Transverse colon (tissue), 4 donors: Measurements from ENCODE around the gene CDC42EP5. TPM values are rescaled to one million over a fixed set of nuclear protein-coding genes. Genes with fewer than 3 reads are reported as not detected.

ENCODE experiments used
- DNase-seq: peaks from one replicate; pipeline ENCODE4 v3.0.0-alpha.2; 2019
- H3K27ac ChIP-seq, 4 donors: fragments of 200-600 bp; sonication (generic); 2 replicates each; pipeline ENCODE4 v1.5.1; 2016 to 2018; ENCODE audit warnings: inconsistent platforms in 4 of 4
- H3K27me3 ChIP-seq: fragments of 200-600 bp; sonication (generic); 2 replicates; pipeline ENCODE4 v1.5.1; 2017; ENCODE audit warnings: inconsistent platforms
- H3K36me3 ChIP-seq, 4 donors: fragments of 200-600 bp; sonication (generic); 2 replicates each; pipeline ENCODE4 v1.5.1; 2017 to 2019; ENCODE audit warnings: inconsistent platforms in 4 of 4
- H3K4me1 ChIP-seq, 4 donors: fragments of 200-600 bp; sonication (generic); 2 replicates each; pipeline ENCODE4 v1.5.1; 2017 to 2020; ENCODE audit warnings: inconsistent platforms in 4 of 4
- H3K4me3 ChIP-seq, 4 donors: fragments of 200-600 bp; sonication (generic); 1 replicate in 1 of 4; 2 replicates in 3 of 4; pipeline versions ENCODE4 v1.5.1 to v1.6.1; 2017 to 2019; ENCODE audit warnings: inconsistent platforms in 4 of 4
- H3K9me3 ChIP-seq, 2 donors: fragments of 200-600 bp; sonication (generic); 2 replicates each; pipeline ENCODE4 v1.5.1; 2017 to 2019; ENCODE audit warnings: inconsistent platforms in 2 of 2
- CTCF ChIP-seq, 5 experiments: fragments of 200-600 bp in 3 of 5; fragments of 450-650 bp in 2 of 5; sonication (generic) in 3 of 5; IDR thresholded peaks; 1 replicate in 2 of 5; 2 replicates in 3 of 5; pipeline ENCODE4 v1.5.1; 2016 to 2017; ENCODE audit warnings: antibody characterized with exemption in 5 of 5, inconsistent platforms in 3 of 5, mild to moderate bottlenecking in 2 of 5, moderate library complexity in 1 of 5
- EP300 ChIP-seq: sonication (generic); formaldehyde crosslinking; IDR thresholded peaks from one replicate; pipeline ENCODE4 v1.6.1; 2017; ENCODE audit warnings: antibody characterized with exemption, low read depth
- POLR2A ChIP-seq: fragments of 450-650 bp; IDR thresholded peaks from one replicate; pipeline ENCODE4 v1.6.1; 2016; ENCODE audit warnings: antibody characterized with exemption, mild to moderate bottlenecking, moderate library complexity
- POLR2AphosphoS5 ChIP-seq, 3 donors: sonication (generic); formaldehyde crosslinking; IDR thresholded peaks; one replicate each; pipeline ENCODE4 v1.6.1; 2016; ENCODE audit warnings: antibody characterized with exemption in 3 of 3
- WGBS, 2 donors: methylation state at CpG; one replicate each; pipeline ENCODE4 v1.1.5; 2018; ENCODE audit warnings: low coverage in 1 of 2; 5-methylcytosine and 5-hydroxymethylcytosine counted together
- in situ Hi-C, 4 donors: fragments of 200-750 bp; cut with MboI; loops; one replicate each; pipeline versions ENCODE4 v1.15.0 to v1.15.1; 2017; ENCODE audit warnings: low sequenced_read_pairs in 3 of 4, low pct_ligation_motif_present in 1 of 4, low pct_unique_long_range_greater_than_20kb in 1 of 4
- intact Hi-C: fragments of 100-400 bp; cut with DNase I; formaldehyde crosslinking; loops from one replicate; pipeline ENCODE4 v1.15.1; 2023; ENCODE audit warnings: low total_unique reads
- total RNA-seq, 4 donors: library from RNA; depleted of rRNA; stranded (reverse); fragments of >200 nt; gene quantifications; one replicate each; pipeline ENCODE4 v1.1.0, GENCODE V29; 2016

CDC42EP5 gene
- total RNA-seq, 4 donors from 2014 or later, result 210 to 231 (median 214) TPM

GRCh38 chr19:54458648-54459281, 14.3 kb downstream of the CDC42EP5 start:
- TF ChIP-seq EP300, result no peak
- TF ChIP-seq POLR2AphosphoS5 (IDR thresholded peaks at IDR 0.05), result peak in 1 of 3 donors; percentile 25
- Histone ChIP-seq H3K4me3 (no peak overlapping the region), H3K9me3 (no peaks in the 10 kb centered on the region), H3K4me1 (peaks cover 6 to 33% (median 23%) of the 10 kb centered on the region in 4 donors), H3K27ac (no peak overlapping the region), H3K27me3 (no peaks in the 10 kb centered on the region), H3K36me3 (peaks cover 0 to 70% (median 30%) of the 10 kb centered on the region in 4 donors)
- in situ Hi-C loops (no loop called here), intact Hi-C loops (no loop called here)
- DNase-seq, result no peak
- WGBS, 2 donors, result 95 to 100% methylated on average over 1 to 11 of the region's 11 CpGs

DNA sequence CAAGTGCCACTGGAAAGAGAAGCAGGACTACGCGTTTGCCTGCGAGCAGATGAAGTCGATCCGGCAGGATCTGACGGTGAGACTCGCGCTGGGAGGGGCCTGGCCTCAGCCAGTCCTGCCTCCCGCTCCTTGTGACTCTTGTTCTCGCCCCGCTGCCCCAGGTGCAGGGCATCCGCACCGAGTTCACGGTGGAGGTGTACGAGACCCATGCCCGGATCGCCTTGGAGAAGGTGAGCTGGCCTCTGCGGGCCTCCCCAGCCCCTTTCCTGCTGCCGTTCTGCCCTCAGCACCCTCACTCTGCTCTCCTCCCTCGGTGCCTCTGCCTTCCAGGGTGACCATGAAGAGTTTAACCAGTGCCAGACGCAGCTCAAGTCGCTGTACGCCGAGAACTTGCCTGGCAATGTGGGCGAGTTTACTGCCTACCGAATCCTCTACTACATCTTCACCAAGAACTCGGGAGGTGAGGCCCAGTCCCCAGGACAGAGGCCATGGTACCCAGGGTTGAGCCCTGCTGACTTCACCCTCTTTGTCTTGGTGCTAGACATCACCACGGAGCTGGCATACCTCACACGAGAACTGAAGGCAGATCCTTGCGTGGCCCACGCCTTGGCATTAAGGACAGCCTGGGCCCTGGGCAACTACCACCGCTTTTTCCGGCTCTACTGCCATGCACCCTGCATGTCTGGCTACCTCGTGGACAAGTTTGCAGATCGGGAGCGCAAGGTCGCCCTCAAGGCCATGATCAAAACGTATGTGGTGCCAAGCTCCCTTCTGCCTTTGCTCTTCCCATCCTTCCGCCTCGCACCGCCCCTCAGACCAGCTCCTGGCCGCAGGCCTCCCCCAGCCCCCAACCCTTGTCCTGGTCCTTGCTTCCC, 15.1 kb downstream of the CDC42EP5 start:
- intact Hi-C loops (no loop called here), in situ Hi-C loops (no loop called here)
- DNase-seq, result no peak
- Histone ChIP-seq H3K4me3 (no peak overlapping the region), H3K4me1 (peaks cover 6 to 33% (median 23%) of the 10 kb centered on the region in 4 donors), H3K9me3 (no peaks in the 10 kb centered on the region), H3K27ac (no peak overlapping the region), H3K36me3 (peaks cover 0 to 78% (median 33%) of the 10 kb centered on the region in 4 donors), H3K27me3 (no peaks in the 10 kb centered on the region)
- TF ChIP-seq POLR2AphosphoS5 (IDR thresholded peaks at IDR 0.05) (no peak), CTCF (IDR thresholded peaks at IDR 0.05) (no peak), POLR2A (no peak), EP300 (no peak)
- WGBS, 2 donors, result 91 to 97% methylated on average over 5 to 41 of the region's 42 CpGs

DNA sequence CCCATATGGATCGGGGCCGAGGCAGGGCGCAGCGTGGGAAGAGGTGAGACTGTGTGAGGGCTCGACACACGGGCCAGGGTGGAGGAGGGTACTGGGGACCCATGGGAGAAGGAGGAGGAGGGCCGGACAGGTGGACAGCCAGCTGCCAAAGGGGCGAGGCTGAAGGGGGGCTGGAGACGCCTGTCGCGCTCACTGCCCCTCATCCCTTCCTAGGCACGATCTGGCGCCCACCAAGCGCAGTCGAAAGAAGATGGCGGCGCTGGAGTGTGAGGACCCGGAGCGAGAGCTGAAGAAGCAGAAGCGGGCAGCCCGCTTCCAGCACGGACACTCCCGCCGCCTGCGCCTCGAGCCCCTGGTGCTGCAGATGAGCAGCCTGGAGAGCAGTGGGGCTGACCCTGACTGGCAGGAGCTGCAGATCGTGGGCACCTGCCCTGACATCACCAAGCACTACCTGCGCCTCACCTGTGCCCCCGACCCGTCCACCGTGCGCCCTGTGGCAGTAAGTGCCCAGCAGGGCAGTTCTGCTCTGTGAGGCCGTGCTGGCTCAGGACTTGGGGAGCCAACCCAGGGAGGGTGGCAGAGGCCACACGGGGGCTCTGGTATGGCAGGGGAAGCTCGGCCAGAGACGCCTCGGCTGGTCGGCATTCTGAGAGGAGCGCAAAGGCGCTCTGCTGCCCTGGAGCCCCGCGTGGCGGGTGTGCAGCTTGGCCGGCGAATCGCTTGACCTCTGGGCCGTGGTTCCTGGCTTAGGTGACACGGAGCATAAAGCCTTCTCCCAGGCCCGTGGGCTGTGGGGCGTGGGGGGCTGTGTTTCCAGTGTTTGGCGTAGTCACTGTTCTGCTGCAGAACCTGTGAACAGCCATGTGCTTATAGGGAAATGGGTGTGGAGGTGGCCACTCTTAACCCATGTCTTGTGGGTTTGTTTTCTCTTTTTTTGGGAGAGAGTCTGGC, 16.4 kb downstream of the CDC42EP5 start:
- Histone ChIP-seq H3K36me3 (peaks cover 0 to 91% (median 39%) of the 10 kb centered on the region in 4 donors), H3K9me3 (no peaks in the 10 kb centered on the region), H3K4me3 (no peak overlapping the region), H3K27ac (no peak overlapping the region), H3K27me3 (no peaks in the 10 kb centered on the region), H3K4me1 (peaks cover 1 to 20% (median 10%) of the 10 kb centered on the region in 4 donors)
- 60 to 90% methylated on average over 1 to 50 of the region's 51 CpGs for WGBS, 2 donors
- in situ Hi-C loops (no loop called here), intact Hi-C loops (no loop called here)
- no peak for DNase-seq
- no peak for TF ChIP-seq POLR2A
- no peak for TF ChIP-seq EP300
- TF ChIP-seq CTCF (IDR thresholded peaks at IDR 0.05), result no peak
- TF ChIP-seq POLR2AphosphoS5 (IDR thresholded peaks at IDR 0.05), result no peak

DNA sequence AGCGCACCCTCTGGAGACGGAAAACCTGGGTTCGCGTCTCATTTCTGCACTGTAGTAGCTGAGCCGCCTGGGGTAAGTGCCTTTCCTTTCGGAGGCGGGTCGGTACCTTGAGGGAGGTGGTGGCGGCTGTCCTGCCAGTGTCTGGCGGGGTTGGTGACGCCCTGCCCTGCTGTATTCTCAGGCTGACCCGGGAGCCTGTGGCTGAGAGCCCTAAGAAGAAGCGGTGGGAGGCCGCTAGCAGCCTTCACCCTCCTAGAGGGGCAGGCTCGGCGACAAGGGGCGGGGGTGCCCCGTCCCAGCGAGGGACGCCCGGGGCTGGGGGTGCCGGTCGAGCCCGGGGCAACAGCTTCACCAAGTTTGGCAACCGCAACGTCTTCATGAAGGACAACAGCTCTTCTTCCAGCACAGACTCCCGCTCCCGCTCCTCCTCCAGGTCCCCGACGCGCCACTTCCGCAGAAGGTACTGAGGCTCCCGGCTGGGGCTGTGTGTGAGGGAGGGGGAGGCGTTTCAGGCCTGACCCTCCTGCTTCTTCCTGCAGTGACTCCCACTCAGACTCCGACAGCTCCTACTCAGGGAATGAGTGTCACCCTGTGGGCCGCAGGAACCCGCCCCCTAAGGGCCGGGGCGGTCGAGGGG, 17.2 kb downstream of the CDC42EP5 start:
- Histone ChIP-seq H3K27ac (no peak overlapping the region), H3K27me3 (no peaks in the 10 kb centered on the region), H3K4me1 (peaks cover 7 to 20% (median 9%) of the 10 kb centered on the region in 4 donors), H3K4me3 (no peak overlapping the region), H3K36me3 (peaks cover 0 to 88% (median 37%) of the 10 kb centered on the region in 4 donors), H3K9me3 (no peaks in the 10 kb centered on the region)
- in situ Hi-C loops (no loop called here), intact Hi-C loops (no loop called here)
- TF ChIP-seq POLR2A (no peak), EP300 (no peak), CTCF (IDR thresholded peaks at IDR 0.05) (no peak), POLR2AphosphoS5 (IDR thresholded peaks at IDR 0.05) (no peak)
- DNase-seq, result no peak
- WGBS, 2 donors, result 95% methylated on average over 40 of the region's 40 CpGs; no CpG with 5 or more reads in 1 of the 2 donors
